Epidermal melanocyte (primary cell): ENCODE data around the gene FAM20A.

Experiments used
- DNase-seq: peaks from one replicate; pipeline ENCODE4 v3.0.0; 2011; ENCODE audit warnings: low spot score; ENCODE audit not compliant: insufficient read length

The FAM20A gene

GRCh38 chr17:68566442-68566738 lies 34.8 kb downstream of the FAM20A start:
- DNase-seq = no peak

- DNase-seq = no peak
Measured at GRCh38 chr17:68565661-68566441, 35.3 kb downstream of the FAM20A start.

- no peak for DNase-seq
Measured at GRCh38 chr17:68564415-68565111, 36.6 kb downstream of the FAM20A start.

- no peak for DNase-seq
Measured at GRCh38 chr17:68562736-68563135, 38.4 kb downstream of the FAM20A start.

- DNase-seq = no peak
Measured at GRCh38 chr17:68560966-68561720, 40.0 kb downstream of the FAM20A start.

GRCh38 chr17:68559316-68559715 lies 41.9 kb downstream of the FAM20A start:
- no peak for DNase-seq

- no peak for DNase-seq
Measured at GRCh38 chr17:68556551-68556950, 44.6 kb downstream of the FAM20A start.

GRCh38 chr17:68544111-68544915 lies 56.9 kb downstream of the FAM20A start:
- no peak for DNase-seq

- DNase-seq = no peak
Measured at GRCh38 chr17:68542698-68543463, 58.3 kb downstream of the FAM20A start.

- DNase-seq = no peak
Measured at GRCh38 chr17:68541816-68542215, 59.4 kb downstream of the FAM20A start.

- DNase-seq = no peak
Measured at GRCh38 chr17:68540981-68541380, 60.2 kb downstream of the FAM20A start.

- DNase-seq = no peak
Measured at GRCh38 chr17:68539548-68540467, 61.4 kb downstream of the FAM20A start.

- DNase-seq = no peak
Measured at GRCh38 chr17:68535922-68536321, 65.2 kb downstream of the FAM20A start.

GRCh38 chr17:68534695-68535088 lies 66.5 kb downstream of the FAM20A start:
- DNase-seq = no peak

- no peak for DNase-seq
Measured at GRCh38 chr17:68533887-68534694, 67.1 kb downstream of the FAM20A start.

- no peak for DNase-seq
Measured at GRCh38 chr17:68532826-68533225, 68.3 kb downstream of the FAM20A start.

GRCh38 chr17:68531252-68531651 lies 69.9 kb downstream of the FAM20A start:
- DNase-seq = no peak

GRCh38 chr17:68527314-68527713 lies 73.9 kb downstream of the FAM20A start:
- no peak for DNase-seq

- DNase-seq = no peak
Measured at GRCh38 chr17:68526548-68526947, 74.6 kb downstream of the FAM20A start.
